ENCODE measurements around the gene LTBP3.
"Not testable (repeated sequence)": the region's sequence is repeated elsewhere in the genome, so short reads cannot be mapped to it uniquely, and the experiment has no call there.

LTBP3 gene

DNA sequence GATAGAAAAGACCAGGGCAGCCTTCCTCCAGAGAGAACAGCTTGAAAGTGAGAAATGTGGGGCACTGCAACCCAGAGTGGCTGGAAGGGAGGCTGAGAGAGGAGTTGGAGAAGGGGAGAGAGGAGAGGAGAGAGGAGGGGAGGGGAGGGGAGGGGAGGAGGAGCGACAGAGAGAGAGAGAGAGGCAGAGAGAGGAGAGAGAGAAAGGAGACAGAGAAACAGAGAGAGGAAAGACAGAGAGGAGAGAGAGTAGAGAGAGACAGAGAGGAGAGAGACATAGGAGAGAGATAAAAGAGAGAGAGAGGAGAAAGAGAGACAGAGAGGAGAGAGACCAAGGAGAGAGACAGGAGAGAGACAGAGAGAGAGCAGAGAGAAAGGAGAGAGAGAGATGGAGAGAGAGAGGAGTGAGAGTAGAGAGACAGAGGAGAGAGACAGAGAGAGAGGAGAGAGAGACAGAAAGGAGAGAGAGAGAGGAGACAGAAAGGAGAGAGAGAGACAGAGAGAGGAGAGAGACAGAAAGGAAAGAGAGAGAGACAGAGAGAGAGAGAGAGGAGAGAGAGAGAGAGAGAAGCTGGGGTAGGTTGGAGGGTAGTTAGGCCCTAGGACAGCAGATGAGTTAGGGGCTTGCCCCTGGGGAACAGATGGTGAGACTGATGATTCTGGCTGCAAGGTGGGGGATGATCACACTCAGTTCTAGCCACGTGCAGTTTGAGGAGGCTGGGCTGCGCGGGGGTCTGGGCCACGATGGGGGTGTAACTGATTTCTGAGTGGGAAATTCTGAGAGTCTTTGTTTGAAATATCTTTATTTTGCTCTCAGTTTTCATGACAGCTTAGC is 41.8 kb downstream of the LTBP3 start:
- TF ChIP-seq ZNF274 (IDR thresholded peaks at IDR 0.05; ENCODE audit: low read depth, low read length): no peak
- no peak overlapping the region for H3K4me3 ChIP-seq (ENCODE audit: low read length)

- H3K4me3 ChIP-seq (ENCODE audit: low read length): not testable (repeated sequence)
Observed at GRCh38 chr11:65512311-65512710, 45.8 kb downstream of the LTBP3 start.

- TF ChIP-seq ZNF274 (IDR thresholded peaks at IDR 0.05; ENCODE audit: low read depth, low read length): no peak
- no peak overlapping the region for H3K4me3 ChIP-seq (ENCODE audit: low read length)
Observed at GRCh38 chr11:65506772-65507505, 51.2 kb downstream of the LTBP3 start.

- TF ChIP-seq ZNF274 (IDR thresholded peaks at IDR 0.05; ENCODE audit: low read depth, low read length): no peak
- peak overlapping the region; percentile 99 for H3K4me3 ChIP-seq (ENCODE audit: low read length)
Observed at GRCh38 chr11:65506290-65506771, 51.8 kb downstream of the LTBP3 start.

DNA sequence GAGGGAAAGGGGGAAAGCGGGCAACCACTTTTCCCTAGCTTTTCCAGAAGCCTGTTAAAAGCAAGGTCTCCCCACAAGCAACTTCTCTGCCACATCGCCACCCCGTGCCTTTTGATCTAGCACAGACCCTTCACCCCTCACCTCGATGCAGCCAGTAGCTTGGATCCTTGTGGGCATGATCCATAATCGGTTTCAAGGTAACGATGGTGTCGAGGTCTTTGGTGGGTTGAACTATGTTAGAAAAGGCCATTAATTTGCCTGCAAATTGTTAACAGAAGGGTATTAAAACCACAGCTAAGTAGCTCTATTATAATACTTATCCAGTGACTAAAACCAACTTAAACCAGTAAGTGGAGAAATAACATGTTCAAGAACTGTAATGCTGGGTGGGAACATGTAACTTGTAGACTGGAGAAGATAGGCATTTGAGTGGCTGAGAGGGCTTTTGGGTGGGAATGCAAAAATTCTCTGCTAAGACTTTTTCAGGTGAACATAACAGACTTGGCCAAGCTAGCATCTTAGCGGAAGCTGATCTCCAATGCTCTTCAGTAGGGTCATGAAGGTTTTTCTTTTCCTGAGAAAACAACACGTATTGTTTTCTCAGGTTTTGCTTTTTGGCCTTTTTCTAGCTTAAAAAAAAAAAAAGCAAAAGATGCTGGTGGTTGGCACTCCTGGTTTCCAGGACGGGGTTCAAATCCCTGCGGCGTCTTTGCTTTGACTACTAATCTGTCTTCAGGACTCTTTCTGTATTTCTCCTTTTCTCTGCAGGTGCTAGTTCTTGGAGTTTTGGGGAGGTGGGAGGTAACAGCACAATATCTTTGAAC is 52.5 kb downstream of the LTBP3 start:
- peak overlapping the region; percentile 99 for H3K4me3 ChIP-seq (ENCODE audit: low read length)
- TF ChIP-seq ZNF274 (IDR thresholded peaks at IDR 0.05; ENCODE audit: low read depth, low read length): no peak

DNA sequence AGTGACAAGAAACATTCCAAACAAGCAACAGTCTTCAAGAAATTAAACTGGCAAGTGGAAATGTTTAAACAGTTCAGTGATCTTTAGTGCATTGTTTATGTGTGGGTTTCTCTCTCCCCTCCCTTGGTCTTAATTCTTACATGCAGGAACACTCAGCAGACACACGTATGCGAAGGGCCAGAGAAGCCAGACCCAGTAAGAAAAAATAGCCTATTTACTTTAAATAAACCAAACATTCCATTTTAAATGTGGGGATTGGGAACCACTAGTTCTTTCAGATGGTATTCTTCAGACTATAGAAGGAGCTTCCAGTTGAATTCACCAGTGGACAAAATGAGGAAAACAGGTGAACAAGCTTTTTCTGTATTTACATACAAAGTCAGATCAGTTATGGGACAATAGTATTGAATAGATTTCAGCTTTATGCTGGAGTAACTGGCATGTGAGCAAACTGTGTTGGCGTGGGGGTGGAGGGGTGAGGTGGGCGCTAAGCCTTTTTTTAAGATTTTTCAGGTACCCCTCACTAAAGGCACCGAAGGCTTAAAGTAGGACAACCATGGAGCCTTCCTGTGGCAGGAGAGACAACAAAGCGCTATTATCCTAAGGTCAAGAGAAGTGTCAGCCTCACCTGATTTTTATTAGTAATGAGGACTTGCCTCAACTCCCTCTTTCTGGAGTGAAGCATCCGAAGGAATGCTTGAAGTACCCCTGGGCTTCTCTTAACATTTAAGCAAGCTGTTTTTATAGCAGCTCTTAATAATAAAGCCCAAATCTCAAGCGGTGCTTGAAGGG is 53.3 kb downstream of the LTBP3 start:
- H3K4me3 ChIP-seq (ENCODE audit: low read length): peak overlapping the region; percentile 99
- no peak for TF ChIP-seq ZNF274 (IDR thresholded peaks at IDR 0.05; ENCODE audit: low read depth, low read length)

- TF ChIP-seq ZNF274 (IDR thresholded peaks at IDR 0.05; ENCODE audit: low read depth, low read length): no peak
- H3K4me3 ChIP-seq (ENCODE audit: low read length): peak overlapping the region; percentile 99
Observed at GRCh38 chr11:65503949-65504673, 54.0 kb downstream of the LTBP3 start.

DNA sequence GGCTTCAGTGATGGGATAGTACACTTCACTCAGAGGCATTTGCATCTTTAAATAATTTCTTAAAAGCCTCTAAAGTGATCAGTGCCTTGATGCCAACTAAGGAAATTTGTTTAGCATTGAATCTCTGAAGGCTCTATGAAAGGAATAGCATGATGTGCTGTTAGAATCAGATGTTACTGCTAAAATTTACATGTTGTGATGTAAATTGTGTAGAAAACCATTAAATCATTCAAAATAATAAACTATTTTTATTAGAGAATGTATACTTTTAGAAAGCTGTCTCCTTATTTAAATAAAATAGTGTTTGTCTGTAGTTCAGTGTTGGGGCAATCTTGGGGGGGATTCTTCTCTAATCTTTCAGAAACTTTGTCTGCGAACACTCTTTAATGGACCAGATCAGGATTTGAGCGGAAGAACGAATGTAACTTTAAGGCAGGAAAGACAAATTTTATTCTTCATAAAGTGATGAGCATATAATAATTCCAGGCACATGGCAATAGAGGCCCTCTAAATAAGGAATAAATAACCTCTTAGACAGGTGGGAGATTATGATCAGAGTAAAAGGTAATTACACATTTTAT is 54.7 kb downstream of the LTBP3 start:
- peak overlapping the region; percentile 99 for H3K4me3 ChIP-seq (ENCODE audit: low read length)
- no peak for TF ChIP-seq ZNF274 (IDR thresholded peaks at IDR 0.05; ENCODE audit: low read depth, low read length)

- peak overlapping the region; percentile 99 for H3K4me3 ChIP-seq (ENCODE audit: low read length)
- TF ChIP-seq ZNF274 (IDR thresholded peaks at IDR 0.05; ENCODE audit: low read depth, low read length): no peak
Observed at GRCh38 chr11:65502555-65503367, 55.4 kb downstream of the LTBP3 start.

DNA sequence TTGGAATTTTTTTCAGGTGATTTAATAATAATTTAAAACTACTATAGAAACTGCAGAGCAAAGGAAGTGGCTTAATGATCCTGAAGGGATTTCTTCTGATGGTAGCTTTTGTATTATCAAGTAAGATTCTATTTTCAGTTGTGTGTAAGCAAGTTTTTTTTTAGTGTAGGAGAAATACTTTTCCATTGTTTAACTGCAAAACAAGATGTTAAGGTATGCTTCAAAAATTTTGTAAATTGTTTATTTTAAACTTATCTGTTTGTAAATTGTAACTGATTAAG is 55.9 kb downstream of the LTBP3 start:
- no peak for TF ChIP-seq ZNF274 (IDR thresholded peaks at IDR 0.05; ENCODE audit: low read depth, low read length)
- peak overlapping the region; percentile 99; the same call in 1 of the 2 replicates for H3K4me3 ChIP-seq (ENCODE audit: low read length)

- TF ChIP-seq ZNF274 (IDR thresholded peaks at IDR 0.05; ENCODE audit: low read depth, low read length): no peak
- peak overlapping the region; percentile 99 for H3K4me3 ChIP-seq (ENCODE audit: low read length)
Observed at GRCh38 chr11:65501472-65502273, 56.5 kb downstream of the LTBP3 start.
